Liver (tissue), 9 donors: ENCODE results near the gene CISTR. TPM values are rescaled to one million over a fixed set of nuclear protein-coding genes. Genes with fewer than 3 reads are reported as not detected.

Experiments used
- DNase-seq: peaks from one replicate; pipeline ENCODE4 v3.0.0-alpha.2; 2017; ENCODE audit warnings: low spot score
- H3K27ac ChIP-seq, 2 donors: one replicate each; pipeline ENCODE4 v1.7.0; 2013; ENCODE audit warnings: inconsistent platforms in 2 of 2, low read length in 2 of 2, control low read depth in 1 of 2, low read depth in 1 of 2, mild to moderate bottlenecking in 1 of 2
- H3K27me3 ChIP-seq, 4 donors: one replicate each; pipeline versions ENCODE4 v1.6.1 to v1.7.0; 2013; ENCODE audit warnings: low read length in 3 of 4, inconsistent platforms in 1 of 4, mild to moderate bottlenecking in 1 of 4, moderate library complexity in 1 of 4; ENCODE audit not compliant: control insufficient read depth in 4 of 4, insufficient read depth in 4 of 4
- H3K36me3 ChIP-seq, 4 donors: one replicate each; pipeline versions ENCODE4 v1.6.1 to v1.7.0; 2013; ENCODE audit warnings: low read length in 3 of 4, mild to moderate bottlenecking in 3 of 4, low read depth in 1 of 4, moderate library complexity in 1 of 4; ENCODE audit not compliant: control insufficient read depth in 4 of 4, insufficient read depth in 3 of 4
- H3K4me1 ChIP-seq, 4 donors: one replicate each; pipeline versions ENCODE4 v1.6.1 to v1.7.0; 2013; ENCODE audit warnings: low read length in 3 of 4, mild to moderate bottlenecking in 3 of 4, moderate library complexity in 1 of 4; ENCODE audit not compliant: control insufficient read depth in 4 of 4, insufficient read depth in 4 of 4
- H3K4me3 ChIP-seq, 3 donors: one replicate each; pipeline versions ENCODE4 v1.6.1 to v1.7.0; 2013; ENCODE audit warnings: low read length in 3 of 3, control low read depth in 1 of 3, low read depth in 1 of 3, mild to moderate bottlenecking in 1 of 3
- H3K9ac ChIP-seq, 2 donors: one replicate each; pipeline ENCODE4 v1.7.0; 2013; ENCODE audit warnings: low read length in 2 of 2, mild to moderate bottlenecking in 2 of 2, moderate library complexity in 2 of 2, control low read depth in 1 of 2, low read depth in 1 of 2
- H3K9me3 ChIP-seq, 4 donors: one replicate each; pipeline versions ENCODE4 v1.6.1 to v1.7.0; 2013; ENCODE audit warnings: low read length in 3 of 4; ENCODE audit not compliant: control insufficient read depth in 4 of 4
- EGR1 ChIP-seq, 2 donors: IDR thresholded peaks; 2 replicates each; pipeline ENCODE4 v1.6.1; 2016 to 2018; ENCODE audit warnings: antibody characterized with exemption in 2 of 2, low read depth in 2 of 2
- FOXA2 ChIP-seq: IDR thresholded peaks from 2 replicates; pipeline ENCODE4 v1.6.1; 2016; ENCODE audit warnings: antibody characterized with exemption
- GABPA ChIP-seq, 2 donors: IDR thresholded peaks in 1 of 2; conservative IDR thresholded peaks in 1 of 2; 2 replicates each; pipeline ENCODE4 v1.6.1; 2016; ENCODE audit warnings: antibody characterized with exemption in 2 of 2, mild to moderate bottlenecking in 1 of 2, moderate library complexity in 1 of 2
- JUND ChIP-seq, 2 donors: IDR thresholded peaks; 2 replicates each; pipeline ENCODE4 v1.6.1; 2016; ENCODE audit warnings: antibody characterized with exemption in 2 of 2
- NR2F2 ChIP-seq: IDR thresholded peaks from 2 replicates; pipeline ENCODE4 v1.6.1; 2016; ENCODE audit warnings: antibody characterized with exemption
- RAD21 ChIP-seq, 2 donors: IDR thresholded peaks; 2 replicates each; pipeline ENCODE4 v1.6.1; 2016; ENCODE audit warnings: antibody characterized with exemption in 2 of 2, mild to moderate bottlenecking in 2 of 2
- RXRA ChIP-seq, 2 donors: IDR thresholded peaks; 2 replicates each; pipeline ENCODE4 v1.6.1; 2017 to 2018; ENCODE audit warnings: antibody characterized with exemption in 2 of 2, mild to moderate bottlenecking in 1 of 2
- SP1 ChIP-seq: IDR thresholded peaks from 2 replicates; pipeline ENCODE4 v1.6.1; 2018; ENCODE audit warnings: antibody characterized with exemption, mild to moderate bottlenecking
- WGBS: extraction: QIAGEN DNeasy Blood & Tissue Kit; methylation state at CpG from one replicate; pipeline ENCODE4 v1.1.7; 2013; 5-methylcytosine and 5-hydroxymethylcytosine counted together
- polyA plus RNA-seq, 2 donors: library from polyadenylated mRNA; stranded (reverse) in 1 of 2; unstranded in 1 of 2; fragments of 200-250 nt in 1 of 2; fragments of >200 nt in 1 of 2; fragmentation: Nextera tagmentation in 1 of 2; extraction: Ambion mirVana in 1 of 2; gene quantifications; one replicate each; pipeline versions ENCODE4 v1.2.1 to v1.2.3, GENCODE V29; 2013 to 2015
- total RNA-seq, 2 donors: library from RNA; depleted of rRNA; stranded (reverse); fragments of >200 nt; gene quantifications; one replicate each; pipeline ENCODE4 v1.2.3, GENCODE V29; 2014
- TF ChIP-seq, protein P1 (sequence below): IDR thresholded peaks from 2 replicates; pipeline ENCODE4 v1.6.1; 2016; ENCODE audit warnings: antibody characterized with exemption
- TF ChIP-seq, protein P2 (sequence below): IDR thresholded peaks from 2 replicates; pipeline ENCODE4 v1.6.1; 2016; ENCODE audit warnings: antibody characterized with exemption, mild to moderate bottlenecking
- TF ChIP-seq, protein P3 (sequence below): fragments of 150-350 bp; IDR thresholded peaks from 2 replicates; pipeline ENCODE4 v1.5.1; 2017; ENCODE audit warnings: improper control_type of control experiment, low read depth, low read length; ENCODE audit not compliant: missing input control
- TF ChIP-seq, protein P4 (sequence below): IDR thresholded peaks from 2 replicates; pipeline ENCODE4 v1.6.1; 2016; ENCODE audit warnings: antibody characterized with exemption
- donor health status: healthy.
- donor health status: healthy.
- donor health status: healthy.
- donor health status: healthy.
- donor health status: healthy.

The CISTR gene
- not detected for total RNA-seq
- polyA plus RNA-seq, result not detected

DNA sequence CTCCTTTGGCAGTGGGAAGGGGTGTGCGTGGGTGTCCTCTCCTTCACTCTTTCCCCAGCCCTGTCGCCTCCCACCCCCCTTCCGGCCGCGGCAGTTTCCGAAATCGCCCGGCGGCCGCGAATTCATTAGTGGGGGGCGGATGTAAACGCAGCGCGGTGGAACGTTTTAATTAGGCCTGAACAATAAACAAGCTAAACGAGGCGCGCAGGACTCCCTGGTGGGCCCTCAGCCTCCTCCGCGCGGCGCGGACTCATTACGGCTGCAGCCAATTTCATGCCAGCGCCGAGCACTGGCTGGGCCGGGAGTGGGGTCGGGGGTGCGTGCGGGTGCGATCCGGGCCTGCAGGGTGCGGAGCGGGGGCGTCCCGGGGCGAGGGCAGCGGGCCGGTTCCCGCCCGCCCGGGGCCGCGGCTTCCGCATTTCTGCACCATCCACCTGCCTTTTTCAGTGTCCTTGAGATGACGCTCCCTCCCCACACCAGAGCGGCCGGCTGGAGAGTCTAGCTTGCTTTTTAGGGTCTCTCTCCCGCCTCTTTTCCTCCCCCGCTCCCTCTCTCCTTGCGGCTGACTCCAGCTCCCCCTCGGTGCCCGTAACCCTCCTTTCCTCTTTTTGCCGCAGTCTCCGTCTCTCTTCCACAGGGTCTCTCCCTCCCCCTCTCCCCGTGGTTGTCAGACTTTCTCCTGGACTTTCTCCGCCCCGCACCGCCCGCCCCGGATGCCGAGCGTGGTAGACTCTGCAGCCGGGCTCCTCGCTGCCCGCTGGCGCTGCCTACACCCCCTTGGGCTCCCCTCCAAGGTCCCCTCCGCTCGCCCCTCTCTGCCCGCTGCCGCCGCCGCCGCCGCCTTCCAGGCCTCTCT lies at the start of gene CISTR:
TSS of gene CISTR (minus strand) at position 644 of the 856 bp plus-strand sequence.
- peak within 1 kb of the TSS in 2 of 3 donors; percentile 19 to 45 for H3K4me3 ChIP-seq
- no peak for TF ChIP-seq RXRA (IDR thresholded peaks at IDR 0.05)
- TF ChIP-seq, protein P1, sequence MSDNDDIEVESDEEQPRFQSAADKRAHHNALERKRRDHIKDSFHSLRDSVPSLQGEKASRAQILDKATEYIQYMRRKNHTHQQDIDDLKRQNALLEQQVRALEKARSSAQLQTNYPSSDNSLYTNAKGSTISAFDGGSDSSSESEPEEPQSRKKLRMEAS, result no peak
- no peak for TF ChIP-seq SP1
- TF ChIP-seq NR2F2, result no peak
- no peak for TF ChIP-seq GABPA (IDR thresholded peaks at IDR 0.05 in 1 of 2, conservative IDR thresholded peaks at IDR 0.05 in 1 of 2)
- no peak for TF ChIP-seq RAD21 (IDR thresholded peaks at IDR 0.05)
- no peak for TF ChIP-seq FOXA2
- TF ChIP-seq, protein P2, sequence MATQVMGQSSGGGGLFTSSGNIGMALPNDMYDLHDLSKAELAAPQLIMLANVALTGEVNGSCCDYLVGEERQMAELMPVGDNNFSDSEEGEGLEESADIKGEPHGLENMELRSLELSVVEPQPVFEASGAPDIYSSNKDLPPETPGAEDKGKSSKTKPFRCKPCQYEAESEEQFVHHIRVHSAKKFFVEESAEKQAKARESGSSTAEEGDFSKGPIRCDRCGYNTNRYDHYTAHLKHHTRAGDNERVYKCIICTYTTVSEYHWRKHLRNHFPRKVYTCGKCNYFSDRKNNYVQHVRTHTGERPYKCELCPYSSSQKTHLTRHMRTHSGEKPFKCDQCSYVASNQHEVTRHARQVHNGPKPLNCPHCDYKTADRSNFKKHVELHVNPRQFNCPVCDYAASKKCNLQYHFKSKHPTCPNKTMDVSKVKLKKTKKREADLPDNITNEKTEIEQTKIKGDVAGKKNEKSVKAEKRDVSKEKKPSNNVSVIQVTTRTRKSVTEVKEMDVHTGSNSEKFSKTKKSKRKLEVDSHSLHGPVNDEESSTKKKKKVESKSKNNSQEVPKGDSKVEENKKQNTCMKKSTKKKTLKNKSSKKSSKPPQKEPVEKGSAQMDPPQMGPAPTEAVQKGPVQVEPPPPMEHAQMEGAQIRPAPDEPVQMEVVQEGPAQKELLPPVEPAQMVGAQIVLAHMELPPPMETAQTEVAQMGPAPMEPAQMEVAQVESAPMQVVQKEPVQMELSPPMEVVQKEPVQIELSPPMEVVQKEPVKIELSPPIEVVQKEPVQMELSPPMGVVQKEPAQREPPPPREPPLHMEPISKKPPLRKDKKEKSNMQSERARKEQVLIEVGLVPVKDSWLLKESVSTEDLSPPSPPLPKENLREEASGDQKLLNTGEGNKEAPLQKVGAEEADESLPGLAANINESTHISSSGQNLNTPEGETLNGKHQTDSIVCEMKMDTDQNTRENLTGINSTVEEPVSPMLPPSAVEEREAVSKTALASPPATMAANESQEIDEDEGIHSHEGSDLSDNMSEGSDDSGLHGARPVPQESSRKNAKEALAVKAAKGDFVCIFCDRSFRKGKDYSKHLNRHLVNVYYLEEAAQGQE, result no peak
- H3K36me3 ChIP-seq, result no peaks in the 10 kb centered on the region
- H3K9ac ChIP-seq, result peak within 1 kb of the TSS in 1 of 2 donors; percentile 17
- no peaks in the 10 kb centered on the region for H3K9me3 ChIP-seq
- peaks cover 8 to 15% (median 13%) of the 10 kb centered on the region in 4 donors for H3K4me1 ChIP-seq
- DNase-seq, result no peak
- 6% methylated on average over 76 of the region's 76 CpGs for WGBS
- no peak within 1 kb of the TSS for H3K27ac ChIP-seq
- H3K27me3 ChIP-seq, result peaks cover 0 to 23% (median 6%) of the 10 kb centered on the region in 4 donors

DNA sequence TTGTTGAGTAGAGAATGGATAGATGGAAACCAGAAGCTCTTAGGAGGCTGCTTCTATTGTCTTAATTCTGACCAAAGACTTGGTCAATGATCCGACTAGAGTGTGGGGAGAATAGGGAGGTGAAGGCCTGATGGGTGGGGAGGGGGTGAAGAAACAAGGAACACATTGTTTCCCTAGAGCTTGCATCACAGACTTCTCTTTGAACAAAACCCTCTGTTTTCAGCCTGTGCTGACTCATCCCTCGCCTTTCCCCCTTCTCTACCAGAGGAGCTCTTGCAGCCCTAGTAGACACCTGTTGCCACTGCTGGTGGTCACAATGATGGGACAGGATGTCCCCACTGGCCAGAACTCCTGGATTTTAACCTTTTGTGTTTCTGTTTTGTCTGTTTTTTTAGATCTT lies 46.8 kb upstream of the CISTR start:
- peaks cover 0 to 13% (median 3%) of the 10 kb centered on the region in 4 donors for H3K27me3 ChIP-seq
- no peak overlapping the region for H3K27ac ChIP-seq
- TF ChIP-seq, protein P3, sequence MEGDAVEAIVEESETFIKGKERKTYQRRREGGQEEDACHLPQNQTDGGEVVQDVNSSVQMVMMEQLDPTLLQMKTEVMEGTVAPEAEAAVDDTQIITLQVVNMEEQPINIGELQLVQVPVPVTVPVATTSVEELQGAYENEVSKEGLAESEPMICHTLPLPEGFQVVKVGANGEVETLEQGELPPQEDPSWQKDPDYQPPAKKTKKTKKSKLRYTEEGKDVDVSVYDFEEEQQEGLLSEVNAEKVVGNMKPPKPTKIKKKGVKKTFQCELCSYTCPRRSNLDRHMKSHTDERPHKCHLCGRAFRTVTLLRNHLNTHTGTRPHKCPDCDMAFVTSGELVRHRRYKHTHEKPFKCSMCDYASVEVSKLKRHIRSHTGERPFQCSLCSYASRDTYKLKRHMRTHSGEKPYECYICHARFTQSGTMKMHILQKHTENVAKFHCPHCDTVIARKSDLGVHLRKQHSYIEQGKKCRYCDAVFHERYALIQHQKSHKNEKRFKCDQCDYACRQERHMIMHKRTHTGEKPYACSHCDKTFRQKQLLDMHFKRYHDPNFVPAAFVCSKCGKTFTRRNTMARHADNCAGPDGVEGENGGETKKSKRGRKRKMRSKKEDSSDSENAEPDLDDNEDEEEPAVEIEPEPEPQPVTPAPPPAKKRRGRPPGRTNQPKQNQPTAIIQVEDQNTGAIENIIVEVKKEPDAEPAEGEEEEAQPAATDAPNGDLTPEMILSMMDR, result no peak
- no peak for TF ChIP-seq RAD21 (IDR thresholded peaks at IDR 0.05)
- no peak for TF ChIP-seq NR2F2
- no peak for TF ChIP-seq JUND (IDR thresholded peaks at IDR 0.05)
- TF ChIP-seq, protein P4, sequence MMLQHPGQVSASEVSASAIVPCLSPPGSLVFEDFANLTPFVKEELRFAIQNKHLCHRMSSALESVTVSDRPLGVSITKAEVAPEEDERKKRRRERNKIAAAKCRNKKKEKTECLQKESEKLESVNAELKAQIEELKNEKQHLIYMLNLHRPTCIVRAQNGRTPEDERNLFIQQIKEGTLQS, result no peak
- no peak for TF ChIP-seq EGR1 (IDR thresholded peaks at IDR 0.05; ENCODE audit: low read depth in 2 of 2)
- H3K36me3 ChIP-seq, result no peaks in the 10 kb centered on the region
- 82% methylated on average over 2 of the region's 2 CpGs for WGBS
- no peaks in the 10 kb centered on the region for H3K4me1 ChIP-seq
- no peaks in the 10 kb centered on the region for H3K9me3 ChIP-seq
- H3K9ac ChIP-seq, result no peak overlapping the region
- DNase-seq, result no peak
- H3K4me3 ChIP-seq, result no peak overlapping the region
